Smooth muscle cell (in vitro differentiated cells): Measurements from ENCODE around the gene PEA15. TPM values are rescaled to one million over a fixed set of nuclear protein-coding genes. Genes with fewer than 3 reads are reported as not detected.

Experiments
- DNase-seq: peaks from one replicate; lab custom pipeline; 2025; ENCODE audit not compliant: unreplicated experiment; lab: John Stamatoyannopoulos, UW
- H2AFZ ChIP-seq: fragments of 200-600 bp; sonication (generic); 2 replicates; pipeline ENCODE4 v1.6.0; 2016; ENCODE audit warnings: antibody characterized with exemption, low read depth, mild to moderate bottlenecking
- H3F3A ChIP-seq: fragments of 200-600 bp; sonication (generic); 2 replicates; pipeline ENCODE4 v1.6.0; 2017; ENCODE audit warnings: antibody characterized with exemption, low read depth
- H3K27ac ChIP-seq: fragments of 200-600 bp; sonication (generic); 2 replicates; pipeline ENCODE4 v1.5.1; 2016; ENCODE audit warnings: low read depth, mild to moderate bottlenecking
- H3K27me3 ChIP-seq: fragments of 200-600 bp; sonication (generic); 2 replicates; pipeline ENCODE4 v1.6.1; 2016; ENCODE audit warnings: low read depth, mild to moderate bottlenecking
- H3K36me3 ChIP-seq: fragments of 200-600 bp; sonication (generic); 2 replicates; pipeline ENCODE4 v1.5.1; 2016; ENCODE audit warnings: low read depth
- H3K4me1 ChIP-seq: fragments of 200-600 bp; sonication (generic); 2 replicates; pipeline ENCODE4 v1.5.1; 2016; ENCODE audit warnings: low read depth
- H3K4me2 ChIP-seq: fragments of 200-600 bp; sonication (generic); 2 replicates; pipeline ENCODE4 v1.6.0; 2016; ENCODE audit warnings: mild to moderate bottlenecking
- H3K4me3 ChIP-seq: fragments of 200-600 bp; sonication (generic); 2 replicates; pipeline ENCODE4 v1.5.1; 2016; ENCODE audit warnings: mild to moderate bottlenecking
- H3K79me2 ChIP-seq: fragments of 200-600 bp; sonication (generic); 2 replicates; pipeline ENCODE4 v1.6.0; 2016; ENCODE audit warnings: low read depth, mild to moderate bottlenecking
- H3K9ac ChIP-seq: fragments of 200-600 bp; sonication (generic); 2 replicates; pipeline ENCODE4 v1.6.0; 2016; ENCODE audit warnings: low read depth
- H3K9me3 ChIP-seq: fragments of 200-600 bp; sonication (generic); replicated peaks from 2 replicates; pipeline ENCODE4 v1.5.1; 2016; ENCODE audit warnings: low read depth
- H4K20me1 ChIP-seq: fragments of 200-600 bp; sonication (generic); 2 replicates; pipeline ENCODE4 v1.6.0; 2016; ENCODE audit warnings: low read depth
- WGBS: methylation state at CpG from one replicate; pipeline ENCODE4 v1.1.7; 2016; ENCODE audit warnings: low lambda C conversion rate; 5-methylcytosine and 5-hydroxymethylcytosine counted together
- polyA plus RNA-seq: library from polyadenylated mRNA; unstranded; fragments of >200 nt; fragmentation: Nextera tagmentation; extraction: Ambion mirVana; gene quantifications from 2 replicates; pipeline ENCODE4 v1.2.1, GENCODE V29; 2016
- total RNA-seq: library from RNA; depleted of rRNA; stranded (reverse); fragments of >200 nt; gene quantifications from 2 replicates; pipeline ENCODE4 v1.2.3, GENCODE V29; 2014
- TF ChIP-seq, protein P1 (sequence below): fragments of 200-600 bp; sonication (generic); IDR thresholded peaks from 2 replicates; pipeline ENCODE4 v1.5.1; 2017; ENCODE audit warnings: borderline replicate concordance, mild to moderate bottlenecking, antibody characterized with exemption; ENCODE audit not compliant: insufficient read depth, poor library complexity, severe bottlenecking

PEA15 gene
- total and polyA plus RNA-seq, 2 experiments from 2014 or later = 73.1 to 115 TPM

- H3K4me2 ChIP-seq = no peak overlapping the region
- peaks cover 10% of the 10 kb centered on the region for H3K4me1 ChIP-seq
- H3K9me3 ChIP-seq = no peaks in the 10 kb centered on the region
- H3K27me3 ChIP-seq = peaks cover 8% of the 10 kb centered on the region
- H3K27ac ChIP-seq = no peak overlapping the region
- H4K20me1 ChIP-seq = no peaks in the 10 kb centered on the region
- H2AFZ ChIP-seq = no peak overlapping the region
- H3K4me3 ChIP-seq = no peak overlapping the region
- H3K9ac ChIP-seq = no peak overlapping the region
- TF ChIP-seq, protein P1, sequence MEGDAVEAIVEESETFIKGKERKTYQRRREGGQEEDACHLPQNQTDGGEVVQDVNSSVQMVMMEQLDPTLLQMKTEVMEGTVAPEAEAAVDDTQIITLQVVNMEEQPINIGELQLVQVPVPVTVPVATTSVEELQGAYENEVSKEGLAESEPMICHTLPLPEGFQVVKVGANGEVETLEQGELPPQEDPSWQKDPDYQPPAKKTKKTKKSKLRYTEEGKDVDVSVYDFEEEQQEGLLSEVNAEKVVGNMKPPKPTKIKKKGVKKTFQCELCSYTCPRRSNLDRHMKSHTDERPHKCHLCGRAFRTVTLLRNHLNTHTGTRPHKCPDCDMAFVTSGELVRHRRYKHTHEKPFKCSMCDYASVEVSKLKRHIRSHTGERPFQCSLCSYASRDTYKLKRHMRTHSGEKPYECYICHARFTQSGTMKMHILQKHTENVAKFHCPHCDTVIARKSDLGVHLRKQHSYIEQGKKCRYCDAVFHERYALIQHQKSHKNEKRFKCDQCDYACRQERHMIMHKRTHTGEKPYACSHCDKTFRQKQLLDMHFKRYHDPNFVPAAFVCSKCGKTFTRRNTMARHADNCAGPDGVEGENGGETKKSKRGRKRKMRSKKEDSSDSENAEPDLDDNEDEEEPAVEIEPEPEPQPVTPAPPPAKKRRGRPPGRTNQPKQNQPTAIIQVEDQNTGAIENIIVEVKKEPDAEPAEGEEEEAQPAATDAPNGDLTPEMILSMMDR = no peak
- no peaks in the 10 kb centered on the region for H3K79me2 ChIP-seq
- no peak for DNase-seq
- no peaks in the 10 kb centered on the region for H3K36me3 ChIP-seq
- no peaks in the 10 kb centered on the region for H3F3A ChIP-seq
These were observed 12.9 kb upstream of the PEA15 start for GRCh38 chr1:160192234-160192633.

- Histone ChIP-seq H3K9me3 (no peaks in the 10 kb centered on the region), H2AFZ (no peak overlapping the region), H3F3A (no peaks in the 10 kb centered on the region), H3K79me2 (no peaks in the 10 kb centered on the region), H3K4me2 (peak overlapping the region; percentile 40), H3K27ac (peak overlapping the region; percentile 5), H3K36me3 (no peaks in the 10 kb centered on the region), H4K20me1 (no peaks in the 10 kb centered on the region), H3K9ac (peak overlapping the region; percentile 18), H3K4me1 (peaks cover 10% of the 10 kb centered on the region), H3K27me3 (peaks cover 8% of the 10 kb centered on the region), H3K4me3 (no peak overlapping the region)
- 34% methylated on average over 16 of the region's 16 CpGs for WGBS
- TF ChIP-seq, protein P1 = peak; percentile 83
- peak; percentile 66 for DNase-seq
These were observed 11.9 kb upstream of the PEA15 start for GRCh38 chr1:160193091-160193819.

- peaks cover 8% of the 10 kb centered on the region for H3K27me3 ChIP-seq
- no peak overlapping the region for H3K9ac ChIP-seq
- H3K4me3 ChIP-seq = no peak overlapping the region
- H3K4me1 ChIP-seq = peaks cover 10% of the 10 kb centered on the region
- no peaks in the 10 kb centered on the region for H3K79me2 ChIP-seq
- H3K36me3 ChIP-seq = no peaks in the 10 kb centered on the region
- TF ChIP-seq, protein P1 = no peak
- H3F3A ChIP-seq = no peaks in the 10 kb centered on the region
- no peak overlapping the region for H3K27ac ChIP-seq
- H3K9me3 ChIP-seq = no peaks in the 10 kb centered on the region
- DNase-seq = no peak
- H3K4me2 ChIP-seq = no peak overlapping the region
- H4K20me1 ChIP-seq = no peaks in the 10 kb centered on the region
- 83% methylated on average over 8 of the region's 9 CpGs for WGBS
- no peak overlapping the region for H2AFZ ChIP-seq
These were observed 11.1 kb upstream of the PEA15 start for GRCh38 chr1:160193832-160194736.
